HEK293 (cell line): ENCODE data around the gene GPR17.

Experiments used
- AEBP2 ChIP-seq: fragments of 450-650 bp; formaldehyde crosslinking; IDR thresholded peaks from 2 replicates; pipeline ENCODE4 v1.5.1; 2016; ENCODE audit warnings: missing biosample characterization, missing genetic modification characterization, borderline replicate concordance
- CTCF ChIP-seq: fragments of 450-650 bp; formaldehyde crosslinking; IDR thresholded peaks from 2 replicates; pipeline ENCODE4 v1.5.1; 2016; ENCODE audit warnings: missing biosample characterization, missing genetic modification characterization
- MZF1 ChIP-seq: fragments of 450-650 bp; formaldehyde crosslinking; IDR thresholded peaks from 2 replicates; pipeline ENCODE4 v1.5.1; 2017; ENCODE audit warnings: missing biosample characterization, missing genetic modification characterization, borderline replicate concordance
- REST ChIP-seq: fragments of 450-650 bp; formaldehyde crosslinking; IDR thresholded peaks from 2 replicates; pipeline ENCODE4 v1.5.1; 2016; ENCODE audit warnings: missing biosample characterization, missing genetic modification characterization
- YY1 ChIP-seq: fragments of 450-650 bp; formaldehyde crosslinking; IDR thresholded peaks from 2 replicates; pipeline ENCODE4 v1.5.1; 2018; ENCODE audit warnings: missing biosample characterization, missing genetic modification characterization
- ZBTB8A ChIP-seq: fragments of 450-650 bp; formaldehyde crosslinking; IDR thresholded peaks from 2 replicates; pipeline ENCODE4 v1.5.1; 2016; ENCODE audit warnings: missing biosample characterization, missing genetic modification characterization
- ZNF10 ChIP-seq: fragments of 450-650 bp; formaldehyde crosslinking; IDR thresholded peaks from 2 replicates; pipeline ENCODE4 v1.5.1; 2017; ENCODE audit warnings: missing biosample characterization, missing genetic modification characterization
- ZNF335 ChIP-seq: fragments of 450-650 bp; formaldehyde crosslinking; conservative IDR thresholded peaks from 2 replicates; pipeline ENCODE4 v1.5.1; 2016; ENCODE audit warnings: missing biosample characterization, missing genetic modification characterization
- ZNF449 ChIP-seq: fragments of 450-650 bp; formaldehyde crosslinking; IDR thresholded peaks from 2 replicates; pipeline ENCODE4 v1.5.1; 2017; ENCODE audit warnings: missing biosample characterization, mild to moderate bottlenecking, missing genetic modification characterization, moderate library complexity
- ZNF513 ChIP-seq: fragments of 450-650 bp; IDR thresholded peaks from 2 replicates; pipeline ENCODE4 v1.5.1; 2018; ENCODE audit warnings: missing biosample characterization, missing genetic modification characterization
- ZNF518A ChIP-seq: fragments of 450-650 bp; formaldehyde crosslinking; conservative IDR thresholded peaks from 2 replicates; pipeline ENCODE4 v1.5.1; 2016; ENCODE audit warnings: low read depth, missing biosample characterization, missing genetic modification characterization
- ZNF549 ChIP-seq: fragments of 450-650 bp; IDR thresholded peaks from 2 replicates; pipeline ENCODE4 v1.5.1; 2018; ENCODE audit warnings: missing biosample characterization, missing genetic modification characterization, mild to moderate bottlenecking, inconsistent platforms, moderate library complexity
- ZNF621 ChIP-seq: fragments of 450-650 bp; formaldehyde crosslinking; IDR thresholded peaks from 2 replicates; pipeline ENCODE4 v1.5.1; 2017; ENCODE audit warnings: missing biosample characterization, missing genetic modification characterization
- ZSCAN23 ChIP-seq: fragments of 450-650 bp; formaldehyde crosslinking; IDR thresholded peaks from 2 replicates; pipeline ENCODE4 v1.5.1; 2016; ENCODE audit warnings: missing biosample characterization, missing genetic modification characterization

- TF ChIP-seq YY1 (tag by site-specific recombination), result no peak
- no peak for TF ChIP-seq ZNF335 (tag by site-specific recombination)
- TF ChIP-seq CTCF, result no peak
- TF ChIP-seq MZF1, result no peak
- no peak for TF ChIP-seq ZNF513 (tag by site-specific recombination)
- no peak for TF ChIP-seq ZSCAN23 (tag by site-specific recombination)
- TF ChIP-seq AEBP2, result no peak
- TF ChIP-seq ZNF518A (tag by site-specific recombination), result no peak
- TF ChIP-seq ZNF549 (tag by site-specific recombination), result no peak
- TF ChIP-seq REST (tag by site-specific recombination), result no peak
- TF ChIP-seq ZNF10 (tag by site-specific recombination), result no peak
- no peak for TF ChIP-seq ZNF449 (tag by site-specific recombination)
- TF ChIP-seq ZNF621 (tag by site-specific recombination), result no peak
- no peak for TF ChIP-seq ZBTB8A
Observed at GRCh38 chr2:127695491-127696472, 49.8 kb downstream of the GPR17 start.
